ENCODE results near the gene EID3.
"Not testable (repeated sequence)": the region's sequence is repeated elsewhere in the genome, so short reads cannot be mapped to it uniquely, and the experiment has no call there.

The EID3 gene

DNA sequence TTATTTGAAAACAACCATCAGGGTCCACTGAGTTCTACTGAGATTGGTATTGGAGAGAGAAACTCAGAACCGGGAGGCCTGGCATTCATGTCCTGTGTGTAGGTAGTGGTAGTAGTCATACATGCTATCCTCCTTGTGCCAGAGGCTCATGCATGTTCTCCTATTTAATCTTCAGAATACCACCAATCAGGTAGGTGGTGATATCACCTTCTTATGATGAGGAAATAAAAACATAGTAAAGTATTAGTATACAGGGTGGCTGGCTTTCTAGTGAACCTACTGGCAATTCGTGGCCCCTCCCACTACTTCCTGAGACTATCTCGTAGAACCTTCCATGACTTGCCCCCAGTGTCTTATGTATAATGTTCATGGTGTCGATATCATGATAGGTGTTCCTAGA lies 40.5 kb upstream of the EID3 start:
- H3K4me3 ChIP-seq (ENCODE audit: insufficient read depth, low read length, poor library complexity, severe bottlenecking): no peak overlapping the region
- no peak for TF ChIP-seq CTCF (IDR thresholded peaks at IDR 0.05; ENCODE audit: insufficient read depth, low read length, poor library complexity, severe bottlenecking)
- TF ChIP-seq EZH2phosphoT487 (conservative IDR thresholded peaks at IDR 0.05; ENCODE audit: low read length): no peak
- no peaks in the 10 kb centered on the region for H3K79me2 ChIP-seq (ENCODE audit: insufficient read depth, low read length)

DNA sequence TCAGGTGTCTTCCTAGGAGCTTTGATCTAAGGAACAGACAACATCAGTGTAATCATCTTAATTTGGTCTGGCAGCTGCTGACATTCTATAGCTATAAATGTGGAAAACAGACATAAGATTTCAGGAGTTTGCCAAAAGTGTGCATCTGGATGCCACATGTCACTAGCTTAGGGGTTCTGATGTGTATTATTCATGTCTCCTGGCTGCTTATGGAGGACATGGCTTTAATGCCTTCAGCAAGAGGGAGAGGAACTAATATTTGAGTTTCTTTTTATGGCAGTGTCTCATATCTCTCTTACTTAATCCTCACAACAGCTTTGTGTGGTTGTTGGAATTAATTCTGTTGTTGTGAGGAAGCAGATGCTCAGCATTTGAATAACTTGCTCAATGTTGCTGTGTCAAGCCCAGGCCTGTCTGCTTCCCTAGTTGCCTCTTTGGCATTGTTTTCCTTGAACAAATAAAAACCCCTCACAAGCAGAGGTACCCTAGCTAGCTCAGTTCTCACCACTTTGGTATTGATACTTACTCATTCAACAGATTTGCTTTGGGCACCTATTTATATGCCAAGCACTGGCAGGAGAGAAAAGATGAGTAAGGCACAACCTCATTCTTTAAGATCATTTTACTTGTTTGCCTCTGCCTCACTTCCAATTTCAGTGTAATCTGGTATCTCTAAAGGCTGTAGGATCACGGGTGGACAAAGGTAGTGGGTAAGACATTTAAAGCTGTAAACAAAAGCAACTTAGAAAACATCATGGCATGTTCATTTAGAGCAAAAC lies 39.8 kb upstream of the EID3 start:
- no peak overlapping the region for H2AFZ ChIP-seq (ENCODE audit: low read depth, low read length, severe bottlenecking)
- H3K4me3 ChIP-seq (ENCODE audit: insufficient read depth, low read length, poor library complexity, severe bottlenecking): no peak overlapping the region
- no peak for TF ChIP-seq CTCF (IDR thresholded peaks at IDR 0.05; ENCODE audit: insufficient read depth, low read length, poor library complexity, severe bottlenecking)
- no peak for TF ChIP-seq EZH2phosphoT487 (conservative IDR thresholded peaks at IDR 0.05; ENCODE audit: low read length)
- H3F3A ChIP-seq (ENCODE audit: insufficient read depth): no peaks in the 10 kb centered on the region
- no peaks in the 10 kb centered on the region for H3K9me3 ChIP-seq (ENCODE audit: insufficient read depth, low read length)
- no peaks in the 10 kb centered on the region for H3K9me2 ChIP-seq (replicated peaks; ENCODE audit: insufficient read depth, low read length)
- H3K27me3 ChIP-seq (ENCODE audit: low read length): no peaks in the 10 kb centered on the region
- no peaks in the 10 kb centered on the region for H3K79me2 ChIP-seq (ENCODE audit: insufficient read depth, low read length)
- H3K27ac ChIP-seq (ENCODE audit: low read depth, low read length): no peak overlapping the region
- H3K9ac ChIP-seq (ENCODE audit: low read length): no peak overlapping the region
- no peaks in the 10 kb centered on the region for H3K36me3 ChIP-seq (ENCODE audit: low read length)
- no peaks in the 10 kb centered on the region for H4K20me1 ChIP-seq (ENCODE audit: low read depth, low read length)
- no peak overlapping the region for H3K4me2 ChIP-seq (ENCODE audit: low read depth, low read length, poor library complexity, severe bottlenecking)

More for the DNA sequence above, 40.5 kb upstream of the EID3 start:
- no peak overlapping the region for H3K27ac ChIP-seq (ENCODE audit: low read depth, low read length)
- no peaks in the 10 kb centered on the region for H3F3A ChIP-seq (ENCODE audit: insufficient read depth)
- H3K9me3 ChIP-seq (ENCODE audit: insufficient read depth, low read length): no peaks in the 10 kb centered on the region
- no peak overlapping the region for H3K4me2 ChIP-seq (ENCODE audit: low read depth, low read length, poor library complexity, severe bottlenecking)
- no peak overlapping the region for H2AFZ ChIP-seq (ENCODE audit: low read depth, low read length, severe bottlenecking)
- H3K36me3 ChIP-seq (ENCODE audit: low read length): no peaks in the 10 kb centered on the region
- no peaks in the 10 kb centered on the region for H4K20me1 ChIP-seq (ENCODE audit: low read depth, low read length)
- H3K27me3 ChIP-seq (ENCODE audit: low read length): no peaks in the 10 kb centered on the region
- no peaks in the 10 kb centered on the region for H3K9me2 ChIP-seq (replicated peaks; ENCODE audit: insufficient read depth, low read length)
- H3K9ac ChIP-seq (ENCODE audit: low read length): no peak overlapping the region

- H3K9me3 ChIP-seq (ENCODE audit: insufficient read depth, low read length); H3F3A ChIP-seq (ENCODE audit: insufficient read depth); H3K27ac ChIP-seq (ENCODE audit: low read depth, low read length); H2AFZ ChIP-seq (ENCODE audit: low read depth, low read length, severe bottlenecking); H4K20me1 ChIP-seq (ENCODE audit: low read depth, low read length); H3K27me3 ChIP-seq (ENCODE audit: low read length); H3K9me2 ChIP-seq (replicated peaks; ENCODE audit: insufficient read depth, low read length); H3K36me3 ChIP-seq (ENCODE audit: low read length); H3K4me3 ChIP-seq (ENCODE audit: insufficient read depth, low read length, poor library complexity, severe bottlenecking); H3K9ac ChIP-seq (ENCODE audit: low read length); H3K4me2 ChIP-seq (ENCODE audit: low read depth, low read length, poor library complexity, severe bottlenecking); H3K79me2 ChIP-seq (ENCODE audit: insufficient read depth, low read length): not testable (repeated sequence)
These were observed 38.1 kb upstream of the EID3 start for GRCh38 chr12:104265436-104265835.

- Histone ChIP-seq H3K4me3 (ENCODE audit: insufficient read depth, low read length, poor library complexity, severe bottlenecking) (no peak overlapping the region), H3K27me3 (ENCODE audit: low read length) (no peaks in the 10 kb centered on the region), H3K79me2 (ENCODE audit: insufficient read depth, low read length) (no peaks in the 10 kb centered on the region), H3K9ac (ENCODE audit: low read length) (no peak overlapping the region), H3F3A (ENCODE audit: insufficient read depth) (no peaks in the 10 kb centered on the region), H4K20me1 (ENCODE audit: low read depth, low read length) (no peaks in the 10 kb centered on the region), H3K36me3 (ENCODE audit: low read length) (no peaks in the 10 kb centered on the region), H3K9me3 (ENCODE audit: insufficient read depth, low read length) (no peaks in the 10 kb centered on the region), H3K9me2 (replicated peaks; ENCODE audit: insufficient read depth, low read length) (no peaks in the 10 kb centered on the region), H3K27ac (ENCODE audit: low read depth, low read length) (no peak overlapping the region), H3K4me2 (ENCODE audit: low read depth, low read length, poor library complexity, severe bottlenecking) (no peak overlapping the region), H2AFZ (ENCODE audit: low read depth, low read length, severe bottlenecking) (no peak overlapping the region)
- TF ChIP-seq CTCF (IDR thresholded peaks at IDR 0.05; ENCODE audit: insufficient read depth, low read length, poor library complexity, severe bottlenecking) (no peak), EZH2phosphoT487 (conservative IDR thresholded peaks at IDR 0.05; ENCODE audit: low read length) (no peak)
These were observed 30.6 kb upstream of the EID3 start for GRCh38 chr12:104272938-104273337.
